ENCODE results near the gene VRK3.
"Not testable (repeated sequence)": the region's sequence is repeated elsewhere in the genome, so short reads cannot be mapped to it uniquely, and the experiment has no call there.

GRCh38 chr19:50051228-50051895 is 26.2 kb upstream of the VRK3 start:
- not testable (repeated sequence) for TF ChIP-seq CTCF (conservative IDR thresholded peaks at IDR 0.05); EZH2 (IDR thresholded peaks at IDR 0.05; ENCODE audit: low read depth)

All from PC-9 (cell line).